Stimulated activated CD4-positive, alpha-beta T cell treated with anti-CD3 and anti-CD28 coated beads, Interleukin-2, amount 100 ng/mL, for 48 hours (primary cell): ENCODE data around the gene EFHC2.
"Not testable (repeated sequence)": the region's sequence is repeated elsewhere in the genome, so short reads cannot be mapped to it uniquely, and the experiment has no call there.

Source experiments
- DNase-seq, 2 donors: peaks; one replicate each; pipeline ENCODE4 v3.0.0-alpha.2; 2020

EFHC2 gene

DNA sequence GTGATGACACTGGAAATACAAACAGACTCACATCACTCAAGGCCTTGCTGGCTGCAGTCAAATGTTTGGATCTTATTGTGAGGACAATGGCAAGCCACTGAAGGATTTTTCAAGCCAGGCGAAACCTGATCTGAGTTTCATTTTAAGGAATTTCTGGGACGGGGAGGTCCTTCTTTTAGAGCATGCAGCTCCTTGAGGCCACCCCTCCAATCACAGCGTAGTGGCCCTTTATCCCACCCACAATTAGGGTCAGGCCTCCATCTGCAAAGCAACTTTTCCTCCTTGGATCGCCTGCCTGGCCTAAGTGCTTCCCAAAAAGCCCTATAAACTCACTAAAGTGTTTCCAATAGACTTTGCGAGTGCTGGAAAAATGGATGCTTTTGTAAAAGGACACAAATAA is 115.5 kb downstream of the EFHC2 start:
- DNase-seq = no peak

DNA sequence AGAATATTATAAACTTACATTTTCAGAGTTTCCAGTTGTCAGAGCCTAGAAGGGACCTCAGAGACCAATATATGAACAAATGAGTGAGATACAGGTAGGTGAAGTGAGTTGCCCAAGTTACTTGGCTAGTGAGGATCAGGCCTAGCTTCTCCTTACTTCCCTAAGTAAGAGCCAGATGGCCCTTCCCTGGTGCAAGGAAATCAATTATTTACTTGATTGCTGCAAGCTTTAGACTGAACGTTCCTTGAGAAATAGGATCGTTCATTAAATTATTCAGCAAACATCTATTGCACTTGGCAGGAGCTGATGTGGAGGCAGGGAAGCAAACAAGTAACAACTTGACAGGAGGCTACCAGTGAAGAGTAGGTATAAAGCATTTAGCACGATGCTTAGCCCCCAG is 117.8 kb downstream of the EFHC2 start:
- DNase-seq = no peak

GRCh38 chrX:44224760-44225159 is 118.7 kb downstream of the EFHC2 start:
- DNase-seq = no peak

DNA sequence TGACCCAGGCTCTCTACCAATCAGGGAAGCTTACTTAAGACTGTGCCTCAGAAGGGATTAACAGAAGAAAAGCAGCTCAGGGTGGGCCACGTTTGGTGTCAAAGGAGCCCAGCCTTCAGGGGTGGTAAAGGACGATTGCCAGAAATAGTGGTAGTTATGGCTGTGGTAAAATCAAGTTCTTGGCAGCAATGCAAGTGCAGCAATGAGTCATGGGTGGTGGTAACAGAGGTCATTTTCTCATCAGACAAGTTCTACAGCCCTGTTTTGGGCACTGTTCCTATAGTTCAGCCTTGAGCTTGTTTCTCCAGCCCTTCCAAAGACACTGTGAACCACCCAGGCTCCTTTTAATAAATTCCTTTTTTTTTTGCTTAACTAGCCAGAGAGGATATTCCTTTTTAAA is 120.3 kb downstream of the EFHC2 start:
- DNase-seq = no peak

GRCh38 chrX:44218465-44218864 is 125.0 kb downstream of the EFHC2 start:
- DNase-seq = no peak

GRCh38 chrX:44216171-44216570 is 127.3 kb downstream of the EFHC2 start:
- DNase-seq = no peak

- no peak for DNase-seq
Observed at GRCh38 chrX:44203791-44204190, 139.7 kb downstream of the EFHC2 start.

DNA sequence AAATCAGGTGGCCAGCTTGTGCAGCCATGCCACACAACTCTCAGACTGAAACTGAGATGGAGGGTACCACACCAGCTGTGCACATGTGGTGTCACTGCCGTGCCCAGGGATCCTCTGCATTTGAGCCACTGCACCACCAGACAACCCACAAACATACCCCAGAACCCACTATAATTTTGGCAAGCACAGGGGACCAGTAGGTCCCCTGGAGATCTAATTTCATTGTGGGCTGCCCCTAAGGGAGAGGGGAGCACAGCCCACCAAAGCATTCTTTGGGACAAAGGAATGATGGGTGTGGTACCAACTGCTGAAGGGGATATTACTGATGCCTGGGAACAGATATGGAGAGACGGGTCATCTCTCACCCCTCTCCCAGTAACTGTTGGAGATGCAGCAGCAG is 140.9 kb downstream of the EFHC2 start:
- DNase-seq = no peak

DNA sequence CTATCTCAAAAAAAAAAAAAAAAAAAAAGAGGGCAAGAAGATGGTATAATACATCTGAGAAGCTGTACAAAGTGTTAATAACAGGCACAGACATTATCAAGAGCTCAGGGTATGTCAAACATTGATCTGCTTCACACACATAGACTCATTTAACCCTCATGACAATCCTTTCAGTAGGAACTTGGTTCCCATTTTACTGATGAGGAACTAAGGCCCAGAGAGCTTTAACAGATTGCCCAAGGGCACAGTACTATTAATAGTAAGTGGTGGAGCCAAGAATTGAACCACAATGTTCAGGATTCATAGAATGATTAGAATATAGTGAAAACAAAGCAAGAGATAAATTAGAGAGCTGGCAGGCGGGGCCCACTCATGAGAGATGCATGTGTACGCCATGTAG is 154.4 kb downstream of the EFHC2 start:
- no peak for DNase-seq

DNA sequence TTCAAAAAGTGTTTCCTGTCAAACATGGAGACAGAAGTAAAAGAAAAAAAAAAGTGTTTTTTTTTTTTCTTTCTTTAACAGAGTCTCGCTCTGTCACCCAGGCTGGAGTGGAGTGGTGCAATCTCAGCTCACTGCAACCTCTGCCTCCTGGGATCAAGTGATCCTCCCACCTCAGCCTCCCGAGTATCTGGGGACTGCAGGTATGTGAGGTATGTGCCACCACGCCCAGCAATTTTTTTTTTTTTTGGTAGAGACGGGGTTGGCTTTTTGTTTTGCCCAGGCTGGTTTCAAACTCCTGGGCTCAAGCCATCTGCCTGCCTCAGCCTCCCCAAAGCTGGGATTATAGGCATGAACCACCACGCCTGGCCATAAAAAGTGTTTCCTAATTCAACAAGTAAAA is 155.6 kb downstream of the EFHC2 start:
- DNase-seq = not testable (repeated sequence)

GRCh38 chrX:44183329-44183728 is 160.1 kb downstream of the EFHC2 start:
- no peak for DNase-seq

GRCh38 chrX:44178274-44179053 is 165.0 kb downstream of the EFHC2 start:
- DNase-seq = no peak

- no peak for DNase-seq
Observed at GRCh38 chrX:44175455-44175854, 168.0 kb downstream of the EFHC2 start.

DNA sequence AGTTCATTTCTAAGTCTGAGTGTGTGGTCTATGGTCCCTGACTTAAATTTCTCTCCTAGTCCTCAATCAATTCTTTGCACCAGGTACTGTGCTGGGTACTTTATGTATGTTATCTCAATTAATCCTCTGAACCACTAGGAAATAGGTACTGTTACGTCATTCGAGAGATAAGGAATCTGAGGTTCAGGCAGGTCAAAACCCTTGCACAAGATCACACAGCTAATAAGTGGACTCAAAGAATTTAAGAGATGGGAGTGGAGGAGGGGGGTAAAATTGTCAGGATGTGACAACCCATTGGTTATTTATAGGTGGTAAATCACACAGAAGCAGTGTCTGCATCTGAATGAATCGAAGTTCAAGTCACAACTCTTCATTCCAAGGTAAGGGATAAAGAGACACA is 169.4 kb downstream of the EFHC2 start:
- no peak for DNase-seq

GRCh38 chrX:44173219-44173618 is 170.3 kb downstream of the EFHC2 start:
- no peak for DNase-seq

DNA sequence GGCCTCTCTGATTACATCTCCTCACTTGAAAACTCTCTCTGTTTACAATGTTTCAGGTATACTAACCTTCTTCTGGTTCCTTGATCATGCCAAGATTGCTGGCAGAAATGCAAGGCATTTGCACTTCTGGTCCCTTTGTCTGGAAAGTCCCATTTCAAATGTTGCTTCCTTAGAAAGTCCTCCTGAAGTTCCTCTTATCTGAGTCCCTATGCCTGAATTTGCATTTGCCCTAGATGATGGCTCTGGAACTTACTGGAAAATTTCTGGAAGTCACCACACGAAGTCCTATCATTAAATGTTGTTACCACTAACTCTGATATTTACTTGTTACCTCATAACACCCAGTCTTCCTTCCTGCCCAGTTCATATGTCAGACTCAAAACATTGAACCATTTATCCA is 176.4 kb downstream of the EFHC2 start:
- DNase-seq = no peak

GRCh38 chrX:44162964-44163475 is 180.5 kb downstream of the EFHC2 start:
- DNase-seq = no peak

DNA sequence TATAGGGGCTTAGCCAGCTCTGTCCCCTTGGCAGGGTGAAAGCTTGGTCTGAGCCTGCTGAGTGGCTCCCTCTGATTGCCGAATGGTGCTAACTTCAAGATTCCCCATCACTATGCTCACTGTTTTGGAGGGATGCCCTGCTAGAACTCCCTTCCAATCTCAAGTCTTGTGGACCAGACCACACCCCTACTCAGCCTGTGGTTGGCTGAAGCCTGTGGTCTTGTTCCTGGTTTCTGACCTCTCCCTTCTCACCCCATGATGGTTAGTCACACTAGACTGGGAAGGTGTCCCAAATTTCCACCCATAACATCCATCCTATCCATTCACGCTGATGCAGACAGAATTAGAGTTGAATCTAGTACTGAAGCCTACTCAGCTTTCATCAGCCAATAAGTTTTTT is 185.6 kb downstream of the EFHC2 start:
- no peak for DNase-seq

DNA sequence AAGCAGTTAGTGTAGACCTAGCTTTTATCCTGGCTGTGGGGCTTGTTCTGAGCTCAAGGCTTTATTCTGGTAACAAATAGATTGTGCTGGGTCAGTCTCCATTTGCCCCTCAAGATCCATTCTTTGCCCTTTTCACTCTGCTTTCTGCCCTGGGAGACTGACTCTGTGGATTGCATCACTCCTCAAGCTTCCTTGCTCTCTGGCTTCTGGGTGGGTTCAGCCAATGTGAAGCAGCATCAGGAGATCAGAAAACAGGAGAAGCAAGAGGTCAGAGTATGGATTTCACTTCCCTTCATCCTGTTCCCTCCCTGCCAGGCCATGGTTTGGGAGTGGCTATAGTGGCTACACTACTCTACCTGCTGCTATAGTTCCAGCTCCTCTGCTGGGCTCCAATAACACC is 186.2 kb downstream of the EFHC2 start:
- no peak for DNase-seq

DNA sequence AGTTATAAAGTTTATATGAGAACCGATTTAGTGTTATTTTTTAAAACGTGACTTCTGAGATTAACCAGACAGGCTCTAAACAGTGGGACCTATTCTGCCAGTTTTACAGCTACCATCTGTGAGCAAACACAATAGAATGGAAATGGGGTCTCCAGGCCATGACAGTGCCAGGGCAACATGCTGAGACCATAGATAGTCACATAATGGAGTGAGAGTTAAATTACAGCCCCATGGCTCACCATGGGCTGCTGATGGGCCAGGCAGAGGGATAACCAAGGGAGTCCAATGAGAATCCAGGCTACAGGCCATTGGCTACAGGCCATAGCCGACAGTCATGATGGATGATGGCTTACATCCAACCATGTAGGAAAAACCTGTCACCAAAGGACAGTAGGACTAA is 186.7 kb downstream of the EFHC2 start:
- DNase-seq = no peak

GRCh38 chrX:44155126-44155525 is 188.3 kb downstream of the EFHC2 start:
- no peak for DNase-seq

- DNase-seq = no peak
Observed at GRCh38 chrX:44152852-44153251, 190.6 kb downstream of the EFHC2 start.

GRCh38 chrX:44147130-44147529 is 196.3 kb downstream of the EFHC2 start:
- no peak for DNase-seq

DNA sequence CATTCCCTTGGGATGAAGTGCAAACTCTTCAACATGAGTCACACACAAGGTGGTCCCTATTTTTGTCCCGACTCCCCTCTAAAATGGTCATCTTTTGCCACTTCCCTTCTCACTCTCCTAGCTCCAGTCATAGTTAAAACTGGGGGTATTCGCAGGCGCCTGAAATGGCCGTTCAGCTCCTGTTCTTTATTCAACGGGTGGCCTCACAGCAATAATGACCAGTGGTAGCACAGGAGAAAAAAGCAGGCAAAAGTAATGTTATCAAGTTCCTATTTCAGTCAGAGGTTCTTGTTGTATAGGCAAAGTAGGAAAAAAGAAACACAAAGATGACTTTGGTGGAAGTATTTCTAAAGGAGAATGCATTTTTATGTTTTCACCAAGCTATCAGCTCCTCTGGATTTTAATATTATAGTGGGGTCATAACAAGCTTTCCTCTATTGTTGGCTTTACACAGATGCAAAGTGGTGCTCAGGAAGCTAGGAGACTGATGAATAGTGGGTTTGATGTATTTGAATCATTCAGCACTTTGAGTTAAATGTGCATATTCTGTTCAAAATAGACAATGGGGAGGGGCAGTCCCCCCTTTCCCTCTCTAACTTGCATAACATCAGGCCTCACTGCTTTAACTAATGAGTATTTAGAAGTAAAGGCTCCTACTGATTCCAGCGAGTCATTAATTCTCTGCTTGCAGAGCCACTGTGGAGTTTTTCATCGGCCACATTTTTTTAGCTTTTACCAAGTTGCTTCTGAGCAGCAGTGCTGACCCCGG is 199.1 kb downstream of the EFHC2 start:
- no peak for DNase-seq
